Measurements from ENCODE around the gene NUMBL.
A peak's percentile ranks its signal among the peaks of the same experiment; 100 is the strongest.

NUMBL gene

GRCh38 chr19:40716482-40717324 lies 26.3 kb upstream of the NUMBL start, which contains the start of the genes COQ8B and ITPKC:
COQ8B (minus strand) TSS chr19:40716886; CDS start chr19:40714632, 2,254 bp downstream.
ITPKC (plus strand) TSS chr19:40717112; CDS start chr19:40717136, 24 bp downstream.
- peak; percentile 99 to 100 (median 99) for DNase-seq (ENCODE audit: low read depth in 2 of 3, low spot score in 1 of 3)

- DNase-seq (ENCODE audit: low read depth in 2 of 3, low spot score in 1 of 3): peak; percentile 49 to 69 (median 52)
Observed at GRCh38 chr19:40716031-40716481, 25.6 kb upstream of the NUMBL start.

GRCh38 chr19:40714441-40715299 lies 24.2 kb upstream of the NUMBL start:
- DNase-seq (ENCODE audit: low read depth in 2 of 3, low spot score in 1 of 3): peak; percentile 86 to 93 (median 92)

- no peak for DNase-seq (ENCODE audit: low read depth in 2 of 3, low spot score in 1 of 3)
Observed at GRCh38 chr19:40713939-40714338, 23.5 kb upstream of the NUMBL start.

GRCh38 chr19:40709817-40710216 lies 19.4 kb upstream of the NUMBL start:
- no peak for DNase-seq (ENCODE audit: low read depth in 2 of 3, low spot score in 1 of 3)

GRCh38 chr19:40707615-40708014 lies 17.2 kb upstream of the NUMBL start:
- no peak for DNase-seq (ENCODE audit: low read depth in 2 of 3, low spot score in 1 of 3)

- DNase-seq (ENCODE audit: low read depth in 2 of 3, low spot score in 1 of 3): no peak
Observed at GRCh38 chr19:40705950-40706619, 15.6 kb upstream of the NUMBL start.

- no peak for DNase-seq (ENCODE audit: low read depth in 2 of 3, low spot score in 1 of 3)
Observed at GRCh38 chr19:40705362-40705651, 14.9 kb upstream of the NUMBL start.

GRCh38 chr19:40704491-40705361 lies 14.3 kb upstream of the NUMBL start:
- DNase-seq (ENCODE audit: low read depth in 2 of 3, low spot score in 1 of 3): no peak

GRCh38 chr19:40703029-40703755 lies 12.7 kb upstream of the NUMBL start:
- DNase-seq (ENCODE audit: low read depth in 2 of 3, low spot score in 1 of 3): no peak

- DNase-seq (ENCODE audit: low read depth in 2 of 3, low spot score in 1 of 3): no peak
Observed at GRCh38 chr19:40702337-40703012, 12.0 kb upstream of the NUMBL start.

GRCh38 chr19:40701758-40702157 lies 11.3 kb upstream of the NUMBL start:
- DNase-seq (ENCODE audit: low read depth in 2 of 3, low spot score in 1 of 3): no peak

- DNase-seq (ENCODE audit: low read depth in 2 of 3, low spot score in 1 of 3): no peak
Observed at GRCh38 chr19:40700083-40700482, 9.6 kb upstream of the NUMBL start.

- no peak for DNase-seq (ENCODE audit: low read depth in 2 of 3, low spot score in 1 of 3)
Observed at GRCh38 chr19:40697007-40697406, 6.6 kb upstream of the NUMBL start.

- no peak for DNase-seq (ENCODE audit: low read depth in 2 of 3, low spot score in 1 of 3)
Observed at GRCh38 chr19:40695881-40696280, 5.4 kb upstream of the NUMBL start.

- DNase-seq (ENCODE audit: low read depth in 2 of 3, low spot score in 1 of 3): no peak
Observed at GRCh38 chr19:40693896-40694295, 3.4 kb upstream of the NUMBL start.

- no peak for DNase-seq (ENCODE audit: low read depth in 2 of 3, low spot score in 1 of 3)
Observed at GRCh38 chr19:40693150-40693788, 2.8 kb upstream of the NUMBL start.

- no peak for DNase-seq (ENCODE audit: low read depth in 2 of 3, low spot score in 1 of 3)
Observed at GRCh38 chr19:40692212-40692551, 1.7 kb upstream of the NUMBL start.
